Anterior cingulate cortex (tissue), 58 donors: ENCODE data around the gene NRN1L.

Experiments
- DNase-seq, 58 donors: peaks; one replicate each; lab custom pipeline; 2025; lab: John Stamatoyannopoulos, UW

The NRN1L gene

GRCh38 chr16:67933805-67934204 is 49.1 kb downstream of the NRN1L start:
- no peak for DNase-seq

GRCh38 chr16:67934306-67935100 is 49.8 kb downstream of the NRN1L start:
- DNase-seq: peak in 2 of 58 donors; percentile 26 to 35

- DNase-seq: peak in 2 of 58 donors; percentile 53 to 57
Measured at GRCh38 chr16:67935101-67935401, 50.4 kb downstream of the NRN1L start.

- peak; percentile 60 to 98 (median 94) for DNase-seq
Measured at GRCh38 chr16:67935402-67936123, 50.9 kb downstream of the NRN1L start.
